Kidney capillary endothelial cell (primary cell): ENCODE data around the gene SETD3.
A peak's percentile ranks its signal among the peaks of the same experiment; 100 is the strongest.

ENCODE experiments used
- DNase-seq: peaks from one replicate; pipeline ENCODE4 v3.0.0-alpha.2; 2018; ENCODE audit warnings: low spot score

SETD3 gene

DNA sequence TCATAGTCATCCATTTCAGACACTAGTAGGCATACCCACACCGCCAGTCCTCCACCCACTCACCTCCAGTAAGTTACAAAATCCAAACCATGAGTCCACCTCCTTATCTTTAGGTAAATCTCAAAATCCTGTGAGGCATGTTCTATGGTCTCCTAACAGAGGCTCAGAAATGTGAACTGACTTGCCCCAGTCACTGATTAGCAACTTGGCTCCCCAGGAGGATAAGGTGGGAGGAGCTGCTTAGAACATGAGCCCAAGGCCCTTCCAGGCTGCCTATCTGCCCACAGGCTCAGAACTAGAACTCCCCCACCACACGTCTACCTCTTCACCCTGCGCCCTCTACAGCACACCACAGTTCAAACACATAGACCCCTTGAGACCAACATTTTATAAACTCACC is 19.9 kb downstream of the SETD3 start:
- no peak for DNase-seq

- DNase-seq = no peak
Measured at GRCh38 chr14:99459481-99460100, 21.1 kb downstream of the SETD3 start.

GRCh38 chr14:99454246-99454645 is 26.4 kb downstream of the SETD3 start:
- no peak for DNase-seq

- DNase-seq = no peak
Measured at GRCh38 chr14:99452968-99453367, 27.7 kb downstream of the SETD3 start.

DNA sequence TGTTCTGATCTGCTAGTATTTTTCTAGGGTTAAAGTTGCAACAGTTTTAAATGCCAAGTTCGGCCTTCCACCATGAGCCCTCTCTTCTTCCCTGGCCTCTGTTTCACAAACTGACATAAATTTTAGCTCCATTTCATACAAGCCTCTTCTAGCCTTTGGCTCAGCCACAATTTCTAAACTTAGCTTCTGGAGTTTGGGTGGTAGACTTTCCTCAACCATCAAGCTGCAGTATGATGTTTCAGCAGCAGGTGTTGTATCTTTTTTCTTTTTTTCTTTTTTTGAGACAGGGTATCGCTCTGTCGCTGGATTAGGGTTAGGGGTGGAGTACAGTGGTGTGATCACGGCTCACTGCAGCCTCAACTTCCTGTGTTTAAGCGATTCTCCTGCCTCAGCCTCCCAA is 29.4 kb downstream of the SETD3 start:
- DNase-seq = no peak

DNA sequence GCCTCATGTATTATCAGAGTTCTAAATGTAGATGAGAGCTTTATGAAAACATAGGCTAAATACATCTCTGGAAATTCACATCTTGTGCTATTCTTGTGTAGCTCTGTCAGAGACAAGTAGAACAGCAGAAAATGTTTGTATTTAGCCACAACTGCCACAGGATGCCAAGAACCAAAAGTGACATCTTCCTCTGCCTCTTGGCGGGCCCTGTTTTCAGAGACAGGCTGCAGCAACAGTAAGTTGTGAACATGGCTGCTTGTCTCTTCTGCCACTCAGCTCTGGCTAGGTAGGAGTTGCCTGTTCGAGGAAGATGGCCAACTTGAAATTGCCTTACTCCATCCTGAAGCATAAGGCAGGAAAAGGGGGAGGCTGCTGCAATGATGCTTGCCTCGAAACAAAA is 30.4 kb downstream of the SETD3 start:
- no peak for DNase-seq

DNA sequence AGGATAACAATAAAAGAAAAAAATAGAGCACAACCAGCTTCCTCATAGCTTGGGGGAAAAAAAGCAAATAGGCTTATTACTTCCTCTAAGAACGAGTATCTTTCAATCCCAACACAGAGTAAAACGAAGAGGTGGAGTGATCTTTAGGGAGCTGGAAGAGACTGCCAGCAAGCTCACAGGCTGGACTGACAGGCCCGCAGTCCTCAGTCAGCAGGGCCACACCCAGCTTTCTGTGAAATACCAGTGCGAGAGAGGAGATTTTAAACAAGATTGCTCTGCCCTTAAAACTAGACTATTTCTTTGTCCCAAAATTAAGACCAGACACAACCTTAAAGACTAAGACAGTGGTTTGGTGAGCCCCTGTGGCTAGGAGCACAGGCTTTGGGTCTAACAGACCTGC is 32.9 kb downstream of the SETD3 start:
- no peak for DNase-seq

GRCh38 chr14:99445931-99446330 is 34.7 kb downstream of the SETD3 start:
- DNase-seq = no peak

GRCh38 chr14:99441918-99442317 is 38.7 kb downstream of the SETD3 start:
- DNase-seq = no peak

GRCh38 chr14:99441157-99441870 is 39.3 kb downstream of the SETD3 start:
- no peak for DNase-seq

- no peak for DNase-seq
Measured at GRCh38 chr14:99440278-99440677, 40.4 kb downstream of the SETD3 start.

DNA sequence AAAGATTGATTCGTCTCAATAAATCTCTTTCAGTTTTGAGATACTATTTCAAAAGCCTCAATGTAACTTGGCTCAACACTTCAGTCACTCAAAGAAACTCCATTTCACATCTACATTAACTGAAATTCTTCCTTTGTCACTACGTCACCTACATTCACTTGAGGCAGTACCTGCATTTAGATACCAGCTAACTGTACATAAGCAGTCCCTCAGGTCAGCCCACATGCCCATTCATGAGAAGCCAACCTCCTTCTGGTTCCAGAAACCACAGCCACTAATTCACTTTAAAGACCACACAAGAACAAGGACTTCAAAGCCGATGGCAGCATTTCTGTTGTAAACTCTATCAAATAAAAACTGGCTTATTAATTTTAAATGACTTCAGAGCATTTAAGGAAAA is 43.0 kb downstream of the SETD3 start:
- DNase-seq = no peak

GRCh38 chr14:99436247-99437180 is 44.1 kb downstream of the SETD3 start:
- DNase-seq = no peak

DNA sequence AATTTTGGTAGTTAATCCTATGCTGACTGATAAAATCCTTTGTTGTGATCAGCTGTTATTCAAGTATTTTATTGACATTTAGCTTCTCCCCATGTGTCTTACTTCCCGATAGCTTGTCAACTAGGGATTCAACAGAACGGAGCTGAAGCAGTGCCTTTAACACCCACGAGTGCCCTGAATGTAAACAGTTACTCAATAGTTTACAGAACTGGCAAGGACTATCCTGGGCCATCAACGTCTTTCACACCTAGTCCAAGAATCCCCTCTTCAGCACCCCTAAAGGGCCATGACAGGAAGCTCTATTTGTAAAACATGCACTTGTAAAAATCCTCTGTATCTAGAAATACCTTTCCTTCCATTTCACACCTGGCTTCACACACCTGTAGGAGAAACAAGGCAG is 45.3 kb downstream of the SETD3 start:
- no peak for DNase-seq

- no peak for DNase-seq
Measured at GRCh38 chr14:99432485-99432884, 48.2 kb downstream of the SETD3 start.

DNA sequence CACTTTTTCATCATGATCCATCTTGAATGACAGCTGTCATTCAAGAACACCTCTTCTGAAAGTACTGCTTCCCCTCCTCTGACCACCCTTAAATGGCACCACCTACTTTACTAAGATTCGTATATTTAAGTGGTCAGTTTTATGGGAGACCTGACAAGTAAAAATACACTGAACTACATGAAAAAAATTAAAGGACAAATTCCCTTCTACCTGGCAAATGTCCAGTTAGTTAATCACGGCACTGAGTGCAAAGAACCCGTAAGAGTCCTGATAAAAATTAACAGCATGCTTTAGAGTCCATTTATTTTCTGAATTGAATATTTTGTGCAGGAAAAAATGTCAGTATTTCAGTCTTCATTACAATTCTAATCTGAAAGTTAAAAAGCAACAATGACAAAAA is 48.7 kb downstream of the SETD3 start:
- no peak for DNase-seq

DNA sequence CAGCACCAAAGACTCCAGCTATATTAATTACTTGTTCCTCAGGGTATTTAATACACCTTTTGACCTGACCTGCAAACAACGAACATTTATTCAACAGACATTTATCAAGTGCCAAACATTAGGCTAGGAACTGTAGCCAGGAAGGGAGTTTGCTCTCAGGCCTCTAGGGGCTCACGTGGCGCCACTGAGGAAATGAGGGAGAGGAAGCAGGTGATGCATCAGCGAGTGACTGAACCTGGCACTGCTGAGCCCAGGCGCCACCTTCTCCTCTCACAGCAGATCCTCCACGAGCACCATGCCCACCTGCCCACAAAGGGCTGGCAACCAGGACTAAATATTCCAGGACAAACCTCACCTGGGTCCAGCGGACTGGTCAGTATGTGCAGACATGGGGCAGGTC is 50.2 kb downstream of the SETD3 start:
- DNase-seq = peak; percentile 68

DNA sequence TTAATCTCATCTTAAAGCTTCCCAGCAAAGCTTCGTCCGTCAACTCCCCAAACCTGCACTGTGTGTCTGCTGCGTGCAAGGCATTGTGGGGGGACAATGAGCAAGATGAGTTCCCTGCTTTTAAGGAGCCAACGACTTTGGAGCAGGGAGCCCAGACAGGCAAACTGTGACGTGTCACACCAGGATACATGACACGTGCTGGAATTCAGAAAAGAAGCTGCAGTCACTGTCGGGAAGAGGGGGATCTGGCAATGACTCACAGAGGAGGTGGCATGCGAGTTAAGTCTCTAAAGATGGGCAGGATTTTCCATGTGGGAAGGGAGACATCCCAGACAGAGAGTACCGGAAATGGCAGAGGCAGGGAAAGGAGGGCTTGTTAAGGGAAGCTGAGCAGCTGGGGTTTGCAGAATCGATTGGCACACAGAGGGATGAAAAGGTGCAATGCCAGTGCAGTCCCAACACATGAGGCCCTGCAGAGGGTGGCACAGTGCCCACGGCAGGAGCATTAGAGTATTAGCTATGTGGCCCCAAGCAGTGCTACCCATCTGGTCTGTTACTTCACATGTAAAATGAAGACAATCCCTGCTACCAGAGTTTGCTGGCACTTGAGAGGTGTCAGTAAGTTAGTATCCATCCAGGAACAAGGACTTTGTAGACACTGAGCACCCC is 52.9 kb downstream of the SETD3 start:
- DNase-seq = no peak

DNA sequence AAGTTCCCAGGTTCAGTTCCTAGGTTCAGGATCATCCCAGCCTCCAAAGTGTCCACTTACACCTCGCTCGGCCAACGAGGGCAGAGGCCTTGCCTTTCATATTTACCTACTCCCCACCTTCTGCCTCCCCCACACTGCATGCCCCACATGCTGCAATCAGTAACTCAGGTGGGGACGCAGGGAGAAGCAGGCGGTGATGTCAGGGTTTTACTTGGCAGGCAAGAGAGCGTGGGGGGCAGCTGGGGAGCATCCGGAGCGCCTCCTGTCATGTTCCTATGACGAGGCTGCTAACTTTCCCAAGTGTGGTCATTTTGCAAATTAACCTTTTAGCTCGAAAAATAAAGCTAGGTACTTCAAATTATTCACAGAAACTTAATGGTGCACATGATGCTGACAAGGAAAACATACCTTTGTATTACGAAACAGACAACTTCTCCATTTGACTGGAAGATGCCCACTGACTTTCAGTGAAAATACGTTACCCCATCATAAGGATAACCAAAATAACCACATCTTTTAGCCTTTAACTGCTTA is 53.8 kb downstream of the SETD3 start:
- no peak for DNase-seq

GRCh38 chr14:99426265-99426664 is 54.4 kb downstream of the SETD3 start:
- no peak for DNase-seq

DNA sequence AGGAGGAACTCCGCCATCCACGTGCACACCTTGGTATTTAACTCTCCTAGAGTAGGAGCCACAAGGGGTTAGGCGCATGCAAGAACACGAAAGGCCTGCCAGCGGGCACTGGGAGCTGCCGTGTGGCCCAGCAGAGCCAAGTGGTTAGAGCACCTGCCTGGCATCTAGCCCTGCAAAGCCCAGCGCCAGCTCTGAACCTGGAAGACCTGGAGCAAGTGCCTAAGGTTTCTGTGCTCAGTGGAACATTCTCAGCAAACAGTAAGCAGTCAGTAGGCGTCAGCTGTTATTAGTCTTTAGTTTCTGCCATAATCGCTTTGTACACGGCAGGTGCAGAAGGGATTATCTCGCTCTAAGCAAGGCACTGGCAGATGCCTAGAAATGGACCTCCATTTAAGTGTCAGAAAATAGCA is 55.4 kb downstream of the SETD3 start:
- no peak for DNase-seq

DNA sequence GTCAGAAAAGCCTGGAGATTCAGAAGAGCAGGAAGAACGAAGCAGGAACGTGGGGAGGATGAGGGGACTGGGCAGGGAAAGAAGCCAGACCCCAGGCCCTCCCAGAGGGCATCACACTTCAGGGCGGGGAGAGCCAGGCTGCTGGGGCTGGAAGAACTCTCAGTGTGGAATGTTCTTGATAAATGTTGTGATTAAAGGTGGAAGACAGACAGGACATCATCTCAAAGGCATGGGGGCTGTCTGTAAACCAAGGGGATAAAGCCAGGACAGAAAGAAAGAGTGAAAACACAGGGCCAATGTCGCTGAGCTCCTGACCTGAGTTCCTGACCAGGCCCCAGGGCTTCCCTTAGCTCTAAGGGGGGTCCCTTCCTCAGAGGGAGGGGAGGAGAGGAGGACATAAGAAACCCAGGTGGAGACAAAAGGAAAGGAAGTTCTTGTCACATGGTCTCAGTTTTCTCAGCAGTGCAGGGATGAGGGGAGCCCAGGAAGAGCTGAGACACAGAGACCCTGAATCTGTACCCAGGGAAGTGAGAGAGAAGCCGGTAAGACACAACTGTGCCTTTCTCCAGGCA is 56.3 kb downstream of the SETD3 start:
- no peak for DNase-seq
